HG03108 (cell line): Measurements from ENCODE around the gene CDH22.

ENCODE experiments used
- ATAC-seq: cut with Tn5 transposase; IDR thresholded peaks from one replicate; pipeline ENCODE4 v1.9.1; 2021; ENCODE audit warnings: moderate library complexity; ENCODE audit not compliant: unreplicated experiment

Gene CDH22

GRCh38 chr20:46243707-46244628 is 64.3 kb downstream of the CDH22 start:
- no peak for ATAC-seq

GRCh38 chr20:46242390-46242789 is 65.9 kb downstream of the CDH22 start:
- no peak for ATAC-seq

- no peak for ATAC-seq
Observed at GRCh38 chr20:46240881-46241280, 67.4 kb downstream of the CDH22 start.

DNA sequence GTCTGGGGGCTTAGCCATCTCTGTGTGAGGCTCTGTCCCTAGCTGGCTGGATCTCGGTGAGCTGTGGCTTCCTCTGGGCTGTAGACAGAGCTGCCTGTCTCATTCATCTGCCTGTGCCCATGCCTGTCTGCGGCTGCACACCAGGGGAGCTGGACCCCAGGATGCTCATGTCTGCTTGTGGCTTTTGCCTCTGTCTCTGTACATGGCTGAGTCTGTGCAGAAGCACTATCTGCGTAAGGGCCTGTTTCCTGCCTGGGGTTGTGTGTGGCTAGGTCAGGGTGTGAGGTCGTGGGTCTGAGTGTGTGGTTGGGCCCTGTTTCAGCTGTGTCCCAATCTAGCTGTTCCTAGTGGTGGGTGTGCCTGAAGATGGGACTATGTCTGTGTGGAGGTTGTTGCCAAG is 68.2 kb downstream of the CDH22 start:
- no peak for ATAC-seq

GRCh38 chr20:46237736-46238135 is 70.6 kb downstream of the CDH22 start:
- no peak for ATAC-seq

GRCh38 chr20:46237227-46237626 is 71.1 kb downstream of the CDH22 start:
- ATAC-seq: no peak

DNA sequence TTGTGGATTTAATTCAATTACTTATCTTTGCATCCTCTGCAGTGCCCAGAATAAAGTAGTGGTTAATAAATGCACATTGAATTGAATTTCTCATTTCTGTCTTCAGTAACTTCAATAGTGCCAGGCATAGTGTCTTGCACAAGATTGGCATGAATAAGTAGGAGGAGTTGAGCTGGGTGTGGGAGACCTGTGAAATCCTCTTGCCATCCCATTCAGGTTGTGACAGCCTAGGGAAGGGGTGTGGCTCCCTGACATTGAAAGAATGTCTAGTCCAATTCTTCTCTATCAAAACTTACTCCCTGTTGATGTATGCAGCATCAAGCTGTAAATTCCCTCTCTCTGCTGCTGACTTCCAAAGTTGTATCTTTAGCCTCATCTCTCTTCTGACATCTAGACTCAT is 73.2 kb downstream of the CDH22 start:
- no peak for ATAC-seq

- no peak for ATAC-seq
Observed at GRCh38 chr20:46233701-46234100, 74.6 kb downstream of the CDH22 start.

GRCh38 chr20:46232539-46232938 is 75.8 kb downstream of the CDH22 start:
- ATAC-seq: no peak

DNA sequence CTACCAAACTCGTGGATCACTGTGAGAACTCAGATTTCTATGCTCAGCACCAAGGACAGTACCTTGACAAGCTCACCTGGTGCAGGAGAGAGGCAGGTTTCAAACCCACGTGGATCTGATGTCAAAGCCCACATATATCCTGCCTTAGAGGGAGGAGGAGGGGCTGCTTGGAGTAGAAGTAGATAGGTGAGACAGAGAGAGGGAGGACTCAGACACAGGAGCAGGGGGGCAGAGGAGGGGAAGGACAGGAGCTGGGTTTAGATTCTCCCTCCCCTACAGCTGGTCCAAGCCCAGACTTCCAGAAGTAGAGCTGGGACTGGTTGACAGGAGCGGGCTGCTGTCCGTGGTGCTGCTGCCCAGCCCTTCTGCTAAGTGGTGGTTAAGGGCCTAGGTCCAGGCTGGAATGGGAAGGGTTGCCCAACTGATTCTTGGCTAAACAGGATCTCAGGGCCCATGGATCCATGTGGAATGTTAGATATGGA is 77.5 kb downstream of the CDH22 start:
- ATAC-seq: no peak

- ATAC-seq: no peak
Observed at GRCh38 chr20:46230106-46230491, 78.2 kb downstream of the CDH22 start.

DNA sequence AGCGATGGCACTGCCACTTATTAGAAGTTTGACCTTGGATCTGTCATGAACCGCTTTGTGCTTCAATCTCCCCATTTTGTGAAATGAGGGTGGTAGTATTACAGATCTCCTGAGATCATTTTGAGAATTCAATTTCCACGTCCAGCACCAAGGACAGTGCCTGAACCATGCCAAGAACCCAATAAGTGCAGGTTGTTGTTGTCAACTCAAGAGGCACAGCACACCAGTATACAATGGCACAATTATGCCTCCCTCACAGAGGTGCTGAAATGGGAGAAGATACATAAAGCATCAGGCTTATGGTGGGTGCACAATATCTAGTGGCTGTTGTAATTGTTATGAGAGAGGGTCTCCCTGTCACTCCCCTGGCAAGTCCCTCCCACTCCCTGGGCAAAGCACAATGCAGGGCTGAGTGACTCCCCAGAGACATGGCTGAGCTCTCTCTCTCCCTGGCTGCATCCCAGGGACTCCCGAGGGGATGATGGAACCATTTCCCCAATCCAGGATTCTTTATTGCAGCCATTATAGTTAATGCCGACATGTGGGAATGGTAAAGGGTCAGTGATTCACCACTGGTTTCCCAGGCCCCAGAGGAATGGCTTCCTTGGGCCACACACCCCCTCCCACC is 78.7 kb downstream of the CDH22 start:
- ATAC-seq: no peak

DNA sequence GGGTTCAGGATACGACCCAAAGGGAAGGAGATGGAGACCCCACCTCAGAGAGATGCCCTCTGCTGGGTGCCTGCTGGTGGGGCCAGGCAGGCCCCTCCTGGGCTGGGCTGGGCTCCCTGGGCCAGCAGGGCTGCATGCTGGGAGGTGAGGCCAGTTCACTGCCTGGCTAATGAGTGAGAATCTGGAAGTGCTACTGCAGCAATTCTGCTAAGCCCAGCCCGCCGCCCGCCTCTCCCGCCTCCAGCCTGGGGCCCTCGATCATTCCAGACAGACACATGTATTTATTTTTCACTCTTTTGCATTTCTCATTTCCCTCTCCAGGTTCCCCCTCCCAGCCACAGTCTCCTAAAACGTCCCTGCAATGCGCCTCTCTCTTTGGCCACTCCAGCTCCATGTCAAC is 79.6 kb downstream of the CDH22 start:
- ATAC-seq: no peak

DNA sequence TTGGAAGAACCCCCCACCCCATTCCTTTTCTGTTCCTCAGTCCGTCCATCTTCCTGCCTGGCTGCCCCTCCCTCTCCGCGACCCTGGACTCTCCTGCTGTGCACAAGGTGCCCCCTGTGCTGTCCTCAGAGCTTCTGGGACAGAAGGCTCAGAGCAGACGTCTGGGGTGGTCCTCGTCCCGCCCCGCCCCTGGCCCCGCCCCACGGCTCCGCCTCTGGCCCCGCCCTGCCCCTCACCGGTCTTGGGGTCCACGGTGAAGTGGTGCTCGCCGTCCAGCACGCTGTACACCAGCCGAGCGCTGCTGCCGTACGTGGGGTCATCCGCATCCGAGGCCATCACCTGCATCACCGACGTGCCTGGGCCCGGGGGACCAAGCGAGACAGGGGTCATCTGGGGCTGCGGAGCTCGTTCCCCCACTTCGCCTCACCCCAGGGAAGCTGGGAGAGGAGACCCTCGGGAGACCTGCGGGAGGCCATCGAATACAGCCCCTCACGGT is 81.0 kb downstream of the CDH22 start:
- no peak for ATAC-seq

GRCh38 chr20:46226602-46227001 is 81.7 kb downstream of the CDH22 start:
- no peak for ATAC-seq

DNA sequence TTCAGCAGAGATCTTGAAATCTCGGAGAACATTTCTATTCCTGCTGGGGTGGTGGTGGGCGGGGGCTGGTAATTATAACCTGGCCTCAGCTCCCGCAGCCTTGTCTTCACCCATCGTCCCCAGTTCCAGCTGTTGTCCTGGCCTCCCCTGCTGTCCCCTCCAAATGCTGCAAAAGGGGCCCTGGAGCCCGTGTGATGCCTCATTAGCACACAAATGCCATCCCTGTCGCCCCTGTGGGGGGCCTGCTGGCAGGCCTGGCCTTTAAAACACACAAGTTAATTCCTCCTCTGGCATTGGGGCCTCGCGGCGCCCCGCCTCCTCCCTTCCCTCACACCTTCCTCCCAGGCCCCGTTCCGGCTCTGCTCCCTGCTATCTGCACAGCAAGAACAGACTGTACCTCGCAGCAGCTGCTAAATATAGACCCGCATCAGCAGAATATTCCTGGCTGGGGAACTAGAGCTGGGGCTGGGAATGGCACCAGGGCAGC is 85.7 kb downstream of the CDH22 start:
- ATAC-seq: no peak

DNA sequence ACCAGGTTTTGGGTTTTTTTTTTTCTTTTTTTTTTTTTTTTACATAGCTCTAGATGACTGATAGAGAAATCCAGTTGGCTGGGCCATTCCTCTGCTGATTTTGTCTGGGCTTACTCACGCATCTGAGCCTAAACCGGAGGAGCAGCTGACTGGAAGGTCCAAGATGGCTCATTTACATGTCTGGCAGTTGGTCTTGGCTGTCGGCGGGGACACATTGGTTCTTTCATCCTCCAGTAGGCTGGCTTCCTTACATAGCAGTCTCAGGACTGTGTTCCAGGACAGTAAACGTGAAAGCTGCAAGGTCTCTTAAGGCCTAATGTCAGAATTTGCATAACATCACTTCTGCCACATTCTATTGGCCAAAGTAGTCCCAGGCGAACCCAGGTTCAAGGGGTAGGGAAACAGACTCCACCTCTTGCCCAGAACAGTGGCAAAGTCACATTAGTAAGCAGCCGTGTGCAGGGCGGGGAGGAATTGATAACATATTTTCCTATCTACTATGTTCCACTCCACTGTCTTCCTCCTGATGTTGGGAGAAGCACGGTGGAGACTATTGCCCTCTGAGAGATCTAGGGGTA is 87.0 kb downstream of the CDH22 start:
- ATAC-seq: no peak

DNA sequence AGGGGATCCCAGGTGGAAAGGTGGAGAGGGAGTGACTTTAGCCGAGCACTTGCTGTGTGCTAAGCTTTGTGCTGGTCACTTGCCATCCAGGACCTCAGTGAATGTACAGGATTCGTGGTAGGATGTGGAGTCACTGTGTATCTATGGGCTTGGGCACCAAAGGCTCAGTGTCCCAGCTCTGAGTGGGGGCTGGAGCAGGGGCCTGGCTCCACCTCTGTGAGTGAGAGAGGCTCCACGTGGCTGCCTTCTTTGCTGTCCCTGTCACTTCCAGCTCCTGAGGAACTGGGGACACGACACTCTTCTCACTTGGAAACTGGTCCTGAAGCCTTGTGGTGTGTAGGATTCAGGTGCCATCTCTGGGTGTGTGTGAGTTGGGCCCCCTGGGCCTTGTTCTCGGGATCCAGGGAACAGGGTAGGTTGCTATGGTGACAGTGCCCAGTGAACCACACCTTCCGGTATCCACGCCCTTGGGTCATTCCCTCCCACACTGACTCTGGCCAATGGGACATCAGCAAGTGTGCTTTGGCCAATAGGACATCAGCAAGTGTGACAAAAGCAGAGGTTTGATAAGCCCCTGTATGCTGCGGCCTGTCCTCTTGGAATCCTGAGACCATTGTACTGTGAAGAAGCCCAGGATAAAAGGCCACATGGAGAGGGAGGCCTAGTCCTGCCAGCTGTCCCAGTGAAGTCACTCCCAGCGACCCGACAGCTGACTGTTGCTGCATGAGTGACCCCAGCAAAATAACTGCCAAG is 87.7 kb downstream of the CDH22 start:
- no peak for ATAC-seq

DNA sequence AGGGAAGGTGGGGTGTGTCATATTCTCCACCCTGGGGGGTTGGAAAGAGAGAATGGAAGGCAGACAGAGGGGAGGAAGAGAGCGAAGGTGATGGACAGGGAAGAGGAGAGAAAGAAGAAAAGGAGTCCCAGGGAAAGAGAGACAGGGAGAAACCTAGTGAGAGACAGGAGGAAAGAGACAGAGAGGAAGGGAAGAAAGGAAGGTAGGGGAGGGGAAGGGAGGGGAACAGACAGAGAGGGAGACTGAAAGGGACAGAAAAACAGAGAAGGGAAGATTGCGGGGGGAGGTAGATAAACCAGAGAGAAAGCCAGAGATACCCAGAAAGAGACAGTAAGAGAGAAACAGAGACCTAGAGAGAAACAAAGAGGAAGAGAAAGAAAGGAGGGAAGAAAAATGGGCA is 88.4 kb downstream of the CDH22 start:
- ATAC-seq: no peak

GRCh38 chr20:46219190-46219589 is 89.1 kb downstream of the CDH22 start:
- no peak for ATAC-seq

DNA sequence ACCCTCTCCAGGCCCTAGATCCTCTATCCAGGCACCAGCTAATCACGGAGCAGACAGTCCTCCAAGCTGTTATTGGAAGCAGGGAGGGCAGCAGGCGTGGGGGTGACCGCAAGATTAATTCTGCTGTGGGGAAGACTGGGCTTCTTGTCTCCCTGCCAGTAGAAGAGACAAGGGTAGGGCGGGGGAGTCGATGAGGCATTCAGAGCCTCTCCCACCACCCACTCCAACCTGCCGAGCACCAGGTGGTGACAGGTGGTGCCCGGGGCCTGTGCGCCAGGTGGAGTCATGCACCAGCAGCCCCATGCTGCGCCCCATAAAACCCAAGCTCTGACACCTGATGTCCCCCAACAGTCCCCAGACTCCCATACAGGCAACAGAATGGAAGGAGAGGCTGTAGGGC is 89.6 kb downstream of the CDH22 start:
- ATAC-seq: no peak
